PFSK-1 (cell line): ENCODE results near the gene IGFLR1.

Experiments
- FOXP2 ChIP-seq: optimal IDR thresholded peaks from 2 replicates; pipeline ENCODE3; 2011; ENCODE audit warnings: borderline replicate concordance, control low read depth, inconsistent platforms; ENCODE audit not compliant: insufficient read depth; ENCODE audit errors: extremely low read length, extremely low read depth
- POLR2AphosphoS5 ChIP-seq: IDR thresholded peaks from 2 replicates; pipeline ENCODE4 v1.6.1; 2012; ENCODE audit warnings: low read depth, mild to moderate bottlenecking, control low read depth, low read length, moderate library complexity
- SIN3A ChIP-seq: IDR thresholded peaks from 2 replicates; pipeline ENCODE4 v1.6.1; 2012; ENCODE audit warnings: mild to moderate bottlenecking, low read length, moderate library complexity, borderline replicate concordance; ENCODE audit not compliant: insufficient read depth
- TAF1 ChIP-seq: IDR thresholded peaks from 2 replicates; pipeline ENCODE4 v1.6.1; 2012; ENCODE audit warnings: low read length, control low read depth, borderline replicate concordance; ENCODE audit not compliant: insufficient read depth
- TF ChIP-seq, protein P1 (sequence below), 2 experiments: IDR thresholded peaks; 2 replicates each; pipeline versions ENCODE4 v1.6.1 to v1.8.0; 2011 to 2012; ENCODE audit warnings: low read depth in 2 of 2, low read length in 2 of 2, control low read depth in 1 of 2, inconsistent platforms in 1 of 2, mild to moderate bottlenecking in 1 of 2, moderate library complexity in 1 of 2; ENCODE audit not compliant: insufficient read depth in 1 of 2

Gene IGFLR1

GRCh38 chr19:35743640-35744429 is 1.6 kb upstream of the IGFLR1 start:
- no peak for TF ChIP-seq TAF1
- TF ChIP-seq, protein P1, sequence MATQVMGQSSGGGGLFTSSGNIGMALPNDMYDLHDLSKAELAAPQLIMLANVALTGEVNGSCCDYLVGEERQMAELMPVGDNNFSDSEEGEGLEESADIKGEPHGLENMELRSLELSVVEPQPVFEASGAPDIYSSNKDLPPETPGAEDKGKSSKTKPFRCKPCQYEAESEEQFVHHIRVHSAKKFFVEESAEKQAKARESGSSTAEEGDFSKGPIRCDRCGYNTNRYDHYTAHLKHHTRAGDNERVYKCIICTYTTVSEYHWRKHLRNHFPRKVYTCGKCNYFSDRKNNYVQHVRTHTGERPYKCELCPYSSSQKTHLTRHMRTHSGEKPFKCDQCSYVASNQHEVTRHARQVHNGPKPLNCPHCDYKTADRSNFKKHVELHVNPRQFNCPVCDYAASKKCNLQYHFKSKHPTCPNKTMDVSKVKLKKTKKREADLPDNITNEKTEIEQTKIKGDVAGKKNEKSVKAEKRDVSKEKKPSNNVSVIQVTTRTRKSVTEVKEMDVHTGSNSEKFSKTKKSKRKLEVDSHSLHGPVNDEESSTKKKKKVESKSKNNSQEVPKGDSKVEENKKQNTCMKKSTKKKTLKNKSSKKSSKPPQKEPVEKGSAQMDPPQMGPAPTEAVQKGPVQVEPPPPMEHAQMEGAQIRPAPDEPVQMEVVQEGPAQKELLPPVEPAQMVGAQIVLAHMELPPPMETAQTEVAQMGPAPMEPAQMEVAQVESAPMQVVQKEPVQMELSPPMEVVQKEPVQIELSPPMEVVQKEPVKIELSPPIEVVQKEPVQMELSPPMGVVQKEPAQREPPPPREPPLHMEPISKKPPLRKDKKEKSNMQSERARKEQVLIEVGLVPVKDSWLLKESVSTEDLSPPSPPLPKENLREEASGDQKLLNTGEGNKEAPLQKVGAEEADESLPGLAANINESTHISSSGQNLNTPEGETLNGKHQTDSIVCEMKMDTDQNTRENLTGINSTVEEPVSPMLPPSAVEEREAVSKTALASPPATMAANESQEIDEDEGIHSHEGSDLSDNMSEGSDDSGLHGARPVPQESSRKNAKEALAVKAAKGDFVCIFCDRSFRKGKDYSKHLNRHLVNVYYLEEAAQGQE (IDR thresholded peaks at IDR 0.05; ENCODE audit: insufficient read depth in 1 of 2, low read depth in 2 of 2, low read length in 2 of 2) = no peak
- no peak for TF ChIP-seq SIN3A
- no peak for TF ChIP-seq FOXP2
- no peak for TF ChIP-seq POLR2AphosphoS5

DNA sequence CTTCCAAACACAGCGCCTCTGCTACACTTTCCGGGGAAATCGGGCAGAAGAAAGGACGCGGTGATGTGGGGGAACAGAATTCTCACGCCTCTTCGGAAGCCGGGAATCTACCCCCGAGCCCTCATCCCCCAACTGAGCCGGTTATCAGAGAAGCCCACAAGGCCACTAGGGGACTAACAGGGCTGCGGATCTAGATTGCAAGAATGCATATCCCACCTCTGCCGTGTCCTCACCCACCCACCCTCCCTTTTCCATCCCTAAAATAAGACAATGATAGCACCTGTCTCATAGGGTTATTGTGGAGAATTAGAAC is 1.1 kb downstream of the IGFLR1 start:
- no peak for TF ChIP-seq SIN3A
- no peak for TF ChIP-seq POLR2AphosphoS5
- TF ChIP-seq, protein P1 (IDR thresholded peaks at IDR 0.05; ENCODE audit: insufficient read depth in 1 of 2, low read depth in 2 of 2, low read length in 2 of 2) = no peak
- no peak for TF ChIP-seq FOXP2
- TF ChIP-seq TAF1 = no peak

DNA sequence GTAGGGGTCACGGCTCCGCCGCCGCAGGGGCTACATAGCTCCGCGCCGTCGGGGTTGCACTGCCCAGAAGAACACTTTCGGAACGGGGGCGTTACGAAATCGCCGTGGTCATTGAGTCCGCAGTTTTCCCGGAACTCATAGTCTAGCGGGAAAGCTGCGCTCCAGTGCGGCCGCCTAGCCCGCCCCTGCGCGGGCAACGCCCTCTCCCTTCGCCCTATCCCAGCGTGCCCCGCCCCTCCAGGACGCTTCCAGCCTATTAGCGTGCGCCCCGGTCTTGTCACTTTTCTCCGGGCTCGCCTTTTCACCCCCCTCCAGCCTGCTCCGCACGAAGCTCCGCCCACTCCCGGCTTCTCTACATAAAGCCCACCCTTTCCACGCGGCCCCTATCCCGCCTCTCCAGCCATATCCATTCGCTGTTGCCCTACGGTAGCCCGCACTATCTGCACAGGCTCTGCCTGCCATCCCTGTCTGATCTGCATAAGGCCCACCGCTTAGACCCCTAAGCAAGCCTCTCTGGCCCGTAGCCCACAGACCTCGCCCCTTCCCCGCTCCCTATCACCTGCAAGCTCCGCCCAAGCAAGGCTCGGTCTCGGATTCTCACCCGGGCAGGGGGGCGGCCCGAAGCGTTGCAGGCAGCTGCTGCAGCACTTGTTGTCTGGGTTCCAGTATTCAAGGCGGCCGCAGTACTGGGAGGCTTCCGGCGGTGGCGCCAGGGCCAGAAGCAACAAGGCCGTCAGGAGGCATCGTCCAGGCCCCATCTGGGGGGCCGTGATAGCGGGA is 1.6 kb downstream of the IGFLR1 start:
- TF ChIP-seq POLR2AphosphoS5 (peak; percentile 88), SIN3A (peak; percentile 65; the same call in 1 of the 2 replicates), FOXP2 (peak; percentile 85), TAF1 (peak; percentile 65; the same call in 1 of the 2 replicates)
- TF ChIP-seq, protein P1 (IDR thresholded peaks at IDR 0.05; ENCODE audit: insufficient read depth in 1 of 2, low read depth in 2 of 2, low read length in 2 of 2) = no peak

GRCh38 chr19:35740108-35740422 is 2.2 kb downstream of the IGFLR1 start:
- TF ChIP-seq SIN3A (no peak), POLR2AphosphoS5 (no peak), TAF1 (no peak), FOXP2 (no peak)
- TF ChIP-seq, protein P1 (IDR thresholded peaks at IDR 0.05; ENCODE audit: insufficient read depth in 1 of 2, low read depth in 2 of 2, low read length in 2 of 2) = no peak
